ENCODE measurements around the gene CELF3. TPM values are rescaled to one million over a fixed set of nuclear protein-coding genes. Genes with fewer than 3 reads are reported as not detected.

CELF3 gene
- total RNA-seq, 1 experiment from 2014 or later, result not detected

DNA sequence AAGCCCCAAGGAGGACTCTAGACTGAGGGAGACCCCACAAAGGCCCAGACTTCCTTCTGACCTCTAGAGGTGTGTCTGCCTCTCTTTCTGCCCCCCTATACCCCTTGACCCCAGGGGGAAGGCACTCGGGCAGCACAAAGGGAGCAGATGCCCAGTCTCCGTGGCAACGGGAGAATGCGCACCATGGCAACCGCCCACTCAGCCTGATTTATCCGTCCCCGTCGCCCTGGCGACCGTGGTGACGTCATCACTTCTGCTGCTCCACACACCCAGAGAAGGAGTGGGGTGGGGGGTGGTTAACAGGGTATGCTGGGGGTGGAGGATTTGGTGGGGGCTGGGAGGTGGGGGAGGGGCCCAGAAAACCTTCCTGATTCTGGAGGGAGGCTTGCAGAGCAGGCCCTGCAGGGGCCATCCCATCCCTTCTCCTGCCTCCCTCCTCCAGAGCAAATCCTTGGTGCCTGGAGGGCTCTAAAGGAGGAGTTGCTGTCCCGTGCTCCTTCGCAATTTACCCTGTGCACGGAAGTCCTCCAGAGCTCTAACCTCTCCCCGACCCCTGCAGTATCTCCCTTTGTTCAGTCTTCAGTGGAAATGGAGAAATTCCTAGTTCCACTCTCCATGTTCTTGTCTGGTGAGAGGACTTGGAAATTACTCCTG is 6.3 kb downstream of the CELF3 start:
- ATAC-seq, result no peak
- H3K4me1 ChIP-seq (ENCODE audit: control insufficient read depth, insufficient read depth, low read length), result no peaks in the 10 kb centered on the region
- ChIA-PET CTCF (interaction anchor here (0.5 kb wide), 1 partner anchor 178 kb away, joined by 3 read pairs; no protein-coding TSS in a partner anchor), POLR2A (no interaction called here)
- H3K36me3 ChIP-seq (ENCODE audit: control insufficient read depth, insufficient read depth, low read length), result no peaks in the 10 kb centered on the region
- no TSS peak for BruUV-seq (replicated peaks)
- DNase-seq (ENCODE audit: low read depth, low spot score), result no peak
- in situ Hi-C loops (cut with HindIII; ENCODE audit: low pct_unique_long_range_greater_than_20kb, low sequenced_read_pairs) (no loop called here), intact Hi-C loops (cut with micrococcal nuclease; ENCODE audit: unreplicated experiment) (no loop called here)
- TF ChIP-seq SIN3A (IDR thresholded peaks at IDR 0.05; ENCODE audit: borderline replicate concordance, insufficient read depth, low read depth, low read length), result no peak
- H3K27ac ChIP-seq (ENCODE audit: low read length), result no peak overlapping the region
- no peaks in the 10 kb centered on the region for H3K27me3 ChIP-seq (ENCODE audit: control insufficient read depth, insufficient read depth, low read length)
- H3K9me3 ChIP-seq (ENCODE audit: control insufficient read depth, insufficient read depth, low read depth, low read length), result no peaks in the 10 kb centered on the region
- no peak overlapping the region for H3K4me3 ChIP-seq (ENCODE audit: low read depth in 2 of 2, low read length in 2 of 2)

DNA sequence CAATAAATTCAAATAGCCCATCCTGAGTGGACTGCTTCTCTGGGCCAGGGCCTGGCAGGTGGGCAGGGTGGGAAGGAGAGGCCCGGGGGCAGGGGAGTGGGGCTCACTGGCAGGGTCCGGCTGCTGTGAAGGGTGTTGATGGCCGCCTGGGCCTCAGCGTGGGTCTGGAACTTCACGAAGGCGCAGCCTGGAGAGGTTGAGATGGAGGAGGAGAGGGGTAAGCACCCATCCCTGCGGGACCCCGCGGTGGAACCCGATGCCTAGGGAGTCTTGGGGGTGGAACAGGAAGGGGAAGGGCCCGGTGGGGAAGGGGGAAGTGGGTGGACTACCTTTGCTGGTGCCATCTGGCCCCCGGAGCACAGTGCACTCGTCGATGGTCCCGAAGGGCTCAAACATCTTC is 7.7 kb downstream of the CELF3 start:
- POLR2A ChIA-PET, result no interaction called here
- Histone ChIP-seq H3K27ac (ENCODE audit: low read length) (no peak overlapping the region), H3K4me3 (ENCODE audit: low read depth in 2 of 2, low read length in 2 of 2) (no peak overlapping the region), H3K4me1 (ENCODE audit: control insufficient read depth, insufficient read depth, low read length) (no peaks in the 10 kb centered on the region), H3K9me3 (ENCODE audit: control insufficient read depth, insufficient read depth, low read depth, low read length) (no peaks in the 10 kb centered on the region), H3K36me3 (ENCODE audit: control insufficient read depth, insufficient read depth, low read length) (no peaks in the 10 kb centered on the region), H3K27me3 (ENCODE audit: control insufficient read depth, insufficient read depth, low read length) (no peaks in the 10 kb centered on the region)
- BruUV-seq (replicated peaks), result no TSS peak
- no peak for DNase-seq (ENCODE audit: low read depth, low spot score)
- intact Hi-C loops (cut with micrococcal nuclease; ENCODE audit: unreplicated experiment), result no loop called here
- ATAC-seq, result no peak
- TF ChIP-seq, protein P1, sequence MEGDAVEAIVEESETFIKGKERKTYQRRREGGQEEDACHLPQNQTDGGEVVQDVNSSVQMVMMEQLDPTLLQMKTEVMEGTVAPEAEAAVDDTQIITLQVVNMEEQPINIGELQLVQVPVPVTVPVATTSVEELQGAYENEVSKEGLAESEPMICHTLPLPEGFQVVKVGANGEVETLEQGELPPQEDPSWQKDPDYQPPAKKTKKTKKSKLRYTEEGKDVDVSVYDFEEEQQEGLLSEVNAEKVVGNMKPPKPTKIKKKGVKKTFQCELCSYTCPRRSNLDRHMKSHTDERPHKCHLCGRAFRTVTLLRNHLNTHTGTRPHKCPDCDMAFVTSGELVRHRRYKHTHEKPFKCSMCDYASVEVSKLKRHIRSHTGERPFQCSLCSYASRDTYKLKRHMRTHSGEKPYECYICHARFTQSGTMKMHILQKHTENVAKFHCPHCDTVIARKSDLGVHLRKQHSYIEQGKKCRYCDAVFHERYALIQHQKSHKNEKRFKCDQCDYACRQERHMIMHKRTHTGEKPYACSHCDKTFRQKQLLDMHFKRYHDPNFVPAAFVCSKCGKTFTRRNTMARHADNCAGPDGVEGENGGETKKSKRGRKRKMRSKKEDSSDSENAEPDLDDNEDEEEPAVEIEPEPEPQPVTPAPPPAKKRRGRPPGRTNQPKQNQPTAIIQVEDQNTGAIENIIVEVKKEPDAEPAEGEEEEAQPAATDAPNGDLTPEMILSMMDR (IDR thresholded peaks at IDR 0.05), result no peak
- TF ChIP-seq POLR2AphosphoS5 (IDR thresholded peaks at IDR 0.05; ENCODE audit: low read depth, low read length) (no peak), TCF7L2 (IDR thresholded peaks at IDR 0.05; ENCODE audit: low read depth, low read length) (no peak), SIN3A (IDR thresholded peaks at IDR 0.05; ENCODE audit: borderline replicate concordance, insufficient read depth, low read depth, low read length) (no peak)
- TF ChIP-seq, protein P2, sequence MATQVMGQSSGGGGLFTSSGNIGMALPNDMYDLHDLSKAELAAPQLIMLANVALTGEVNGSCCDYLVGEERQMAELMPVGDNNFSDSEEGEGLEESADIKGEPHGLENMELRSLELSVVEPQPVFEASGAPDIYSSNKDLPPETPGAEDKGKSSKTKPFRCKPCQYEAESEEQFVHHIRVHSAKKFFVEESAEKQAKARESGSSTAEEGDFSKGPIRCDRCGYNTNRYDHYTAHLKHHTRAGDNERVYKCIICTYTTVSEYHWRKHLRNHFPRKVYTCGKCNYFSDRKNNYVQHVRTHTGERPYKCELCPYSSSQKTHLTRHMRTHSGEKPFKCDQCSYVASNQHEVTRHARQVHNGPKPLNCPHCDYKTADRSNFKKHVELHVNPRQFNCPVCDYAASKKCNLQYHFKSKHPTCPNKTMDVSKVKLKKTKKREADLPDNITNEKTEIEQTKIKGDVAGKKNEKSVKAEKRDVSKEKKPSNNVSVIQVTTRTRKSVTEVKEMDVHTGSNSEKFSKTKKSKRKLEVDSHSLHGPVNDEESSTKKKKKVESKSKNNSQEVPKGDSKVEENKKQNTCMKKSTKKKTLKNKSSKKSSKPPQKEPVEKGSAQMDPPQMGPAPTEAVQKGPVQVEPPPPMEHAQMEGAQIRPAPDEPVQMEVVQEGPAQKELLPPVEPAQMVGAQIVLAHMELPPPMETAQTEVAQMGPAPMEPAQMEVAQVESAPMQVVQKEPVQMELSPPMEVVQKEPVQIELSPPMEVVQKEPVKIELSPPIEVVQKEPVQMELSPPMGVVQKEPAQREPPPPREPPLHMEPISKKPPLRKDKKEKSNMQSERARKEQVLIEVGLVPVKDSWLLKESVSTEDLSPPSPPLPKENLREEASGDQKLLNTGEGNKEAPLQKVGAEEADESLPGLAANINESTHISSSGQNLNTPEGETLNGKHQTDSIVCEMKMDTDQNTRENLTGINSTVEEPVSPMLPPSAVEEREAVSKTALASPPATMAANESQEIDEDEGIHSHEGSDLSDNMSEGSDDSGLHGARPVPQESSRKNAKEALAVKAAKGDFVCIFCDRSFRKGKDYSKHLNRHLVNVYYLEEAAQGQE (IDR thresholded peaks at IDR 0.05; ENCODE audit: insufficient read depth in 1 of 2, low read depth in 2 of 2, low read length in 1 of 2), result no peak
- in situ Hi-C loops (cut with HindIII; ENCODE audit: low pct_unique_long_range_greater_than_20kb, low sequenced_read_pairs), result no loop called here
- CTCF ChIA-PET, result no interaction called here

DNA sequence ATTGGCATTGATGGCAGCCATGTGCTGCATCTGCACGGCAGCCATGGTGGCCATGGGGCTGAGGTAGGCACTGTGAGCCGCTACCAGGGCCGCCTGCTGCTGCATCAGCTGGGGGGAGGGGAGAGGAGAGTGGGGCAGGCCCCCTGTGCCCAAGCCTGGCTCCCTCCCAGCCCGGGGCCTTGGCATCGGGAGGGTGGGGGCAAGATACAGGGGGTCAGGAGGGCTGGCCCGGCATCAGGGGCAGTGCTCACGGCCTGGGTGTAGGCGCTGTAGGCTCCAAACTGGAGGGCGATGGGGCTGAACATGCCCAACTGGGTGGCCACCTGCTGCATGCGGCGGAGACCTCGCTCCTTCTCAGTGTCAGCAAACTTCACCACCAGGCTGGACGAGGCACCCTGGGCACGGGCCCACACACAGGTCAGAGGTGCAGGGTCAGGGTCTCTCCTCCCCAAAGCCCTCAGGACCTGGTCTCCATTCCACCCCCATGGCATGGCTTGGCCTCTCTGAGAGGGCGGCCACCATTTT is 9.0 kb downstream of the CELF3 start:
- in situ Hi-C loops (cut with HindIII; ENCODE audit: low pct_unique_long_range_greater_than_20kb, low sequenced_read_pairs), result no loop called here
- DNase-seq (ENCODE audit: low read depth, low spot score) (no peak), ATAC-seq (no peak)
- BruUV-seq (replicated peaks), result no TSS peak
- no peaks in the 10 kb centered on the region for H3K4me1 ChIP-seq (ENCODE audit: control insufficient read depth, insufficient read depth, low read length)
- H3K9me3 ChIP-seq (ENCODE audit: control insufficient read depth, insufficient read depth, low read depth, low read length), result no peaks in the 10 kb centered on the region
- intact Hi-C loops (cut with micrococcal nuclease; ENCODE audit: unreplicated experiment), result no loop called here
- H3K36me3 ChIP-seq (ENCODE audit: control insufficient read depth, insufficient read depth, low read length), result no peaks in the 10 kb centered on the region
- POLR2A ChIA-PET, result interaction anchor here (0.7 kb wide), 1 partner anchor 9 kb away, joined by 9 read pairs; the partner anchor contains the start of gene CELF3
- no peak overlapping the region for H3K27ac ChIP-seq (ENCODE audit: low read length)
- no peaks in the 10 kb centered on the region for H3K27me3 ChIP-seq (ENCODE audit: control insufficient read depth, insufficient read depth, low read length)
- TF ChIP-seq POLR2AphosphoS5 (IDR thresholded peaks at IDR 0.05; ENCODE audit: low read depth, low read length) (no peak), TCF7L2 (IDR thresholded peaks at IDR 0.05; ENCODE audit: low read depth, low read length) (no peak), SIN3A (IDR thresholded peaks at IDR 0.05; ENCODE audit: borderline replicate concordance, insufficient read depth, low read depth, low read length) (no peak)
- TF ChIP-seq, protein P1 (IDR thresholded peaks at IDR 0.05), result no peak
- TF ChIP-seq, protein P2 (IDR thresholded peaks at IDR 0.05; ENCODE audit: insufficient read depth in 1 of 2, low read depth in 2 of 2, low read length in 1 of 2), result no peak
- H3K4me3 ChIP-seq (ENCODE audit: low read depth in 2 of 2, low read length in 2 of 2), result no peak overlapping the region
- CTCF ChIA-PET, result no interaction called here

Measured in Panc1 (cell line).